Activated CD8-positive, alpha-beta T cell treated with anti-CD3 and anti-CD28 coated beads for 36 hours (primary cell): Measurements from ENCODE around the gene AOPEP. TPM values are rescaled to one million over a fixed set of nuclear protein-coding genes. Genes with fewer than 3 reads are reported as not detected.

ENCODE experiments used
- ATAC-seq: fragments of 200-7000 bp; cut with Tn5 transposase; one replicate; pipeline ENCODE4 v1.10.0; 2021; ENCODE audit warnings: mild to moderate bottlenecking, moderate library complexity
- CTCF ChIA-PET: fragments of 350-600 bp; sonication (Branson Sonifier 250); formaldehyde crosslinking; loops from one replicate; lab custom pipeline; 2021; ENCODE audit warnings: antibody characterized with exemption; lab: Charles Lee
- POLR2A ChIA-PET: fragments of 350-600 bp; sonication (Branson Sonifier 250); formaldehyde crosslinking; loops from one replicate; lab custom pipeline; 2021; ENCODE audit warnings: antibody characterized with exemption; lab: Charles Lee
- DNase-seq: peaks from one replicate; pipeline ENCODE4 v3.0.0-alpha.2; 2020
- H3K27ac Mint-ChIP-seq: one replicate; pipeline ENCODE4 v1.8.0; 2021; ENCODE audit warnings: mild to moderate bottlenecking, mixed read lengths
- H3K27me3 Mint-ChIP-seq: one replicate; pipeline ENCODE4 v1.8.0; 2021; ENCODE audit warnings: mixed read lengths
- H3K36me3 Mint-ChIP-seq: one replicate; pipeline ENCODE4 v1.8.0; 2021; ENCODE audit warnings: low read depth, mixed read lengths
- H3K4me1 Mint-ChIP-seq: one replicate; pipeline ENCODE4 v1.8.0; 2021; ENCODE audit warnings: low read depth, mixed read lengths
- H3K4me3 Mint-ChIP-seq: one replicate; pipeline ENCODE4 v1.8.0; 2021; ENCODE audit warnings: mild to moderate bottlenecking, moderate library complexity, mixed read lengths
- H3K9me3 Mint-ChIP-seq: one replicate; pipeline ENCODE4 v1.8.0; 2021; ENCODE audit warnings: mixed read lengths
- intact Hi-C: fragments of 100-400 bp; cut with micrococcal nuclease; formaldehyde crosslinking; loops from one replicate; pipeline ENCODE4 v1.10.0; 2022
- total RNA-seq, 2 experiments: library from RNA; stranded (reverse); gene quantifications; one replicate each; pipeline ENCODE4 v1.2.3, GENCODE V29; 2021
- TF ChIP-seq, protein P1 (sequence below): fragments of 200-600 bp; IDR thresholded peaks from one replicate; pipeline ENCODE4 v1.8.0; 2022; ENCODE audit warnings: antibody characterized with exemption, mild to moderate bottlenecking

AOPEP gene
- total RNA-seq, 2 experiments from 2014 or later = 7.1 to 8.7 TPM

DNA sequence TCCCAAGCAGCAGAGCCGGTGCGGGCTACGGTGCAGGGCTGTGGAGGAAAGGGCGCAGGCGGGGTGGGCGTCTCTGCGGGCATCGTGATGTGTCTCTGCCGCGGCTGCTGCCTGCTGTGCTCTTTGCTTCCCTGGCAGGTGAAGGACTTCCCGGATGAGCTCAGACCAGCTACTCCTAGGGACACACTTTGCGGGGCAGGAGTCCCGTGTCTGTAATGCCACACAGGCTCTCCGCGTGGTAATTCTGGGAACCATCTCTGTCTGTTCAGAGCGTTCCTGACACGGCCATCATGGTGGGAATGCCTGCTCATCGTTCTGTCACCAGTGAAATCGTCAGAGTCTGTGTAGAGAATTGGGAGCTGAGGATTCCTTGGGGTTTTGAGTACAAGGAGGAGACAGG, 355.5 kb downstream of the AOPEP start:
- H3K4me1 Mint-ChIP-seq = no peaks in the 10 kb centered on the region
- no peak overlapping the region for H3K4me3 Mint-ChIP-seq
- ATAC-seq (no peak), DNase-seq (no peak)
- ChIA-PET POLR2A (no interaction called here), CTCF (no interaction called here)
- H3K27me3 Mint-ChIP-seq = no peaks in the 10 kb centered on the region
- intact Hi-C loops = no loop called here
- peaks cover 2% of the 10 kb centered on the region for H3K36me3 Mint-ChIP-seq
- H3K27ac Mint-ChIP-seq = no peak overlapping the region
- no peaks in the 10 kb centered on the region for H3K9me3 Mint-ChIP-seq
- TF ChIP-seq, protein P1, sequence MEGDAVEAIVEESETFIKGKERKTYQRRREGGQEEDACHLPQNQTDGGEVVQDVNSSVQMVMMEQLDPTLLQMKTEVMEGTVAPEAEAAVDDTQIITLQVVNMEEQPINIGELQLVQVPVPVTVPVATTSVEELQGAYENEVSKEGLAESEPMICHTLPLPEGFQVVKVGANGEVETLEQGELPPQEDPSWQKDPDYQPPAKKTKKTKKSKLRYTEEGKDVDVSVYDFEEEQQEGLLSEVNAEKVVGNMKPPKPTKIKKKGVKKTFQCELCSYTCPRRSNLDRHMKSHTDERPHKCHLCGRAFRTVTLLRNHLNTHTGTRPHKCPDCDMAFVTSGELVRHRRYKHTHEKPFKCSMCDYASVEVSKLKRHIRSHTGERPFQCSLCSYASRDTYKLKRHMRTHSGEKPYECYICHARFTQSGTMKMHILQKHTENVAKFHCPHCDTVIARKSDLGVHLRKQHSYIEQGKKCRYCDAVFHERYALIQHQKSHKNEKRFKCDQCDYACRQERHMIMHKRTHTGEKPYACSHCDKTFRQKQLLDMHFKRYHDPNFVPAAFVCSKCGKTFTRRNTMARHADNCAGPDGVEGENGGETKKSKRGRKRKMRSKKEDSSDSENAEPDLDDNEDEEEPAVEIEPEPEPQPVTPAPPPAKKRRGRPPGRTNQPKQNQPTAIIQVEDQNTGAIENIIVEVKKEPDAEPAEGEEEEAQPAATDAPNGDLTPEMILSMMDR = no peak

DNA sequence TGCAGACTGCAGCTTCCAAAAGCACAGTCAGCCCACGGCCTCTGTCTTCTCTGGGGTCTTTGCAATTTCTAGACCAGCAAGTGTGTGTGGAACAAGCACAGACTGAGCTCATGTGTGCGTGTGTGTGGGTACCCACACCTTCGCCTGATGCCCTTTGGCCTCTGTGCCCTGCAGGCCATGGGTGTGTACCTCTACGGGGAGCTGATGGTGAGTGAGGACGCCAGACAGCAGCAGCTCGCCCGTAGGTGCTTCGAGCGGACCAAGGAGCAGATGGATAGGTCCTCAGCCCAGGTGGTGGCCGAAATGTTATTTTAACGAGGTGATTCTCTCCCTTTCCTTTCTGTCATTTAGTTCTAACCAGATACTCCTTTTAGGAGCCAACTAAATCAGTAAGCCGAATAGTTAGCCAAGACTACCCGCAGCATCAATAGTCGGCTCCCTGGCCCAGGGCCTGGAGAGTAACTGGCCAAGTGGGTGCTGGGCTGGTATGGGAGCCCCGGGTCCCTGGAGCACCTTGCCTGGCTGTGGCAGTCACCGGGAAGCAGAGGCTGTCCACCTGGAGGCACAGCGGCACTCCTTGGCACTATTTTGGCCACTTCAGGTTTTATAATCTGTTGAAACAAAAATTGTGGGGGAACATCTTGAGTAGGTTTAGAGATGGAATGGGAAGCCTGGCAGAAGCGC, 356.0 kb downstream of the AOPEP start:
- ChIA-PET POLR2A (no interaction called here), CTCF (no interaction called here)
- intact Hi-C loops = no loop called here
- ATAC-seq (no peak), DNase-seq (no peak)
- Mint-ChIP-seq H3K4me3 (no peak overlapping the region), H3K4me1 (no peaks in the 10 kb centered on the region), H3K27ac (no peak overlapping the region), H3K36me3 (peaks cover 2% of the 10 kb centered on the region), H3K9me3 (no peaks in the 10 kb centered on the region), H3K27me3 (no peaks in the 10 kb centered on the region)
- TF ChIP-seq, protein P1 = no peak

DNA sequence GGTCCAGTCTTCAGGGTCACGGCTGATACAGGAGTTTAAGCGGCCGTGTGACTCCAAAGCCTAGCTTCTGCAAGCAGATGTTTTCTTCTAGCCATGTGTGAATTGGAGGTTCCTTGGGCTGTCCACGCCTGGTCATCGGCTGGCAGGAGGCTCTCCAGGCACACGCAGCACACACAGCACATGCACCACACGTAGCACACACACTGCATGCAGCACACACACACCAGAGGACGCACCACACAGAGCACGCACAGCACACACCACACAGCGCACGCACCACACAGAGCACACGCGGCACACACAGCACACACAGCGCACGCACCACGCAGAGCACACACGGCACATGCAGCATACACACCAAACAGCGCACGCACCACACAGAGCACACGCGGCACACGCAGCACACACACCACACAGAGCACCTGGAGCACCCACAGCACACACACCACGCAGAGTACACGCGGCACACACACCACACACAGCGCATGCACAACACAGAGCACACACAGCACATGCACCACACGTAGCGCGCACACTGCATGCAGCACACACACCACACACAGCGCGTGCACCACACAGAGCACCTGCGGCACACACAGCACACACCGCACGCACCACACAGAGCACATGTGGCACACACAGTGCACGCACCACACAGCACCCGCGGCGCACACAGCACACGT, 356.7 kb downstream of the AOPEP start:
- Mint-ChIP-seq H3K27ac (no peak overlapping the region), H3K4me3 (no peak overlapping the region), H3K27me3 (no peaks in the 10 kb centered on the region), H3K9me3 (no peaks in the 10 kb centered on the region), H3K36me3 (peaks cover 2% of the 10 kb centered on the region), H3K4me1 (no peaks in the 10 kb centered on the region)
- ChIA-PET POLR2A (no interaction called here), CTCF (interaction anchor here (0.8 to 0.9 kb wide), 2 partner anchors 11 to 43 kb away, joined by 3 read pairs; no protein-coding TSS in a partner anchor)
- ATAC-seq (no peak), DNase-seq (no peak)
- TF ChIP-seq, protein P1 = no peak
- intact Hi-C loops = no loop called here

DNA sequence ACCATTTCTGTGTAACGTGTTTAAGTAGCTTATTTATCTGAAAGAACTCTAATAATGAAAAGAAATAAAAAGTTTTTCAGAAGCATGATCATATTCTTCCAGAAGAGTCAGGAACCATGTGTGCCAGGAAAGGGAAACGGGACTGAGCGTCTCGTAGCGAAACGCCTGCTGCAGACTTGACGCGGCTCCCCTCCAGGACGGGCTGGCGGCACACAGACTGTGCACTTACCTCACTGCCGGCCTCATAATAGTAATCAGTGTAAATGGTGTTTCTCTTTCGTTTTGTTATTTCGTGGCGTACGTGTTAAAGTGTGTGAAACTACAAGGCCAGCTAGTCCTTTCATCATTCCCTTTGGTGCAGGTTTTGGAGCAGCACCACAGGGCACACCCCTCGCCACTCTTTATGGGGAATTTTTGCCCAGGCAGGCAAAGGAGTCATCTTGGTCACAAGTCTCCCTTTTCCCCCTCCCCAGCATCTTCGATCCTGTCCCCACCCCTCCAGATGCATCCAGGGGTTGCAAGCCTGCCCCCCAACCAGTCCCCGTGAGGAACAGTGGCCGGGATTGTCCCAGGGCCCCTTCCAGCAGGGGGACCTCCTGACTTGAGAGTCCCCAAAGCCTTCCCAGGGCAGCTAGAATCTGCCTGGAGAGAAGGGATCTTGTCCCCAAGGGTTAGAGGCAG, 357.9 kb downstream of the AOPEP start:
- no peak overlapping the region for H3K4me3 Mint-ChIP-seq
- ATAC-seq = no peak
- no peak overlapping the region for H3K27ac Mint-ChIP-seq
- TF ChIP-seq, protein P1 = no peak
- no peaks in the 10 kb centered on the region for H3K4me1 Mint-ChIP-seq
- H3K36me3 Mint-ChIP-seq = peaks cover 2% of the 10 kb centered on the region
- no peaks in the 10 kb centered on the region for H3K9me3 Mint-ChIP-seq
- DNase-seq = no peak
- intact Hi-C loops = no loop called here
- ChIA-PET CTCF (interaction anchor here (0.8 to 1.0 kb wide), 3 partner anchors 10 to 42 kb away, joined by 3 read pairs; no protein-coding TSS in a partner anchor), POLR2A (no interaction called here)
- H3K27me3 Mint-ChIP-seq = no peaks in the 10 kb centered on the region
